ENCODE data around the gene CNN3. TPM values are rescaled to one million over a fixed set of nuclear protein-coding genes. Genes with fewer than 3 reads are reported as not detected.

CNN3 gene
- total and polyA plus RNA-seq, 2 donors (not counting 1 experiment from before 2014, with no cell fraction given): 2.3 to 17.2 TPM

GRCh38 chr1:94947437-94947836 lies 20.5 kb upstream of the CNN3 start:
- H3K4me1 ChIP-seq (ENCODE audit: control insufficient read depth in 2 of 2, insufficient read depth in 2 of 2, low read length in 2 of 2): no peaks in the 10 kb centered on the region
- no peaks in the 10 kb centered on the region for H3K9me3 ChIP-seq (ENCODE audit: control extremely low read depth in 1 of 3, control insufficient read depth in 2 of 3, insufficient read depth in 1 of 3, low read length in 2 of 3)
- Mint-ChIP-seq H3K4me3 (no peak overlapping the region), H3K27ac (no peak overlapping the region), H3K9me3 (ENCODE audit: insufficient read depth) (no peaks in the 10 kb centered on the region), H3K4me1 (no peaks in the 10 kb centered on the region), H3K27me3 (peaks cover 11% of the 10 kb centered on the region)
- H3K27me3 ChIP-seq (replicated peaks in 1 of 4; ENCODE audit: control extremely low read depth in 1 of 4, control insufficient read depth in 3 of 4, insufficient read depth in 4 of 4, low read length in 3 of 4): peaks cover 0 to 3% (median 0%) of the 10 kb centered on the region in 4 experiments
- no peak overlapping the region for H3K27ac ChIP-seq (ENCODE audit: low read length in 2 of 2)
- ATAC-seq (ENCODE audit: low read depth): no peak
- H3K79me2 ChIP-seq (ENCODE audit: control insufficient read depth, insufficient read depth, low read length): no peaks in the 10 kb centered on the region
- no peak overlapping the region for H3K9ac ChIP-seq (ENCODE audit: low read length)
- TF ChIP-seq EZH2 (IDR thresholded peaks at IDR 0.05; ENCODE audit: borderline replicate concordance, insufficient read depth, low read depth, low read length, poor library complexity, severe bottlenecking): no peak
- TF ChIP-seq, protein P1, sequence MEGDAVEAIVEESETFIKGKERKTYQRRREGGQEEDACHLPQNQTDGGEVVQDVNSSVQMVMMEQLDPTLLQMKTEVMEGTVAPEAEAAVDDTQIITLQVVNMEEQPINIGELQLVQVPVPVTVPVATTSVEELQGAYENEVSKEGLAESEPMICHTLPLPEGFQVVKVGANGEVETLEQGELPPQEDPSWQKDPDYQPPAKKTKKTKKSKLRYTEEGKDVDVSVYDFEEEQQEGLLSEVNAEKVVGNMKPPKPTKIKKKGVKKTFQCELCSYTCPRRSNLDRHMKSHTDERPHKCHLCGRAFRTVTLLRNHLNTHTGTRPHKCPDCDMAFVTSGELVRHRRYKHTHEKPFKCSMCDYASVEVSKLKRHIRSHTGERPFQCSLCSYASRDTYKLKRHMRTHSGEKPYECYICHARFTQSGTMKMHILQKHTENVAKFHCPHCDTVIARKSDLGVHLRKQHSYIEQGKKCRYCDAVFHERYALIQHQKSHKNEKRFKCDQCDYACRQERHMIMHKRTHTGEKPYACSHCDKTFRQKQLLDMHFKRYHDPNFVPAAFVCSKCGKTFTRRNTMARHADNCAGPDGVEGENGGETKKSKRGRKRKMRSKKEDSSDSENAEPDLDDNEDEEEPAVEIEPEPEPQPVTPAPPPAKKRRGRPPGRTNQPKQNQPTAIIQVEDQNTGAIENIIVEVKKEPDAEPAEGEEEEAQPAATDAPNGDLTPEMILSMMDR (IDR thresholded peaks at IDR 0.05): no peak
- H3K4me2 ChIP-seq (replicated peaks; ENCODE audit: low read depth, low read length, poor library complexity, severe bottlenecking): no peak overlapping the region
- no peaks in the 10 kb centered on the region for H3K36me3 ChIP-seq (replicated peaks in 1 of 2; ENCODE audit: control extremely low read depth in 1 of 2, control insufficient read depth in 1 of 2, extremely low read depth in 1 of 2, insufficient read depth in 2 of 2, low read length in 1 of 2)
- intact Hi-C loops (cut with micrococcal nuclease): no loop called here
- WGBS (ENCODE audit: insufficient coverage): no CpG with 5 or more reads among the region's 1 CpG
- ChIA-PET CTCF (interaction anchor here (0.7 to 1.2 kb wide), 3 partner anchors 8 to 166 kb away, joined by 3 to 4 read pairs (median 3); no protein-coding TSS in a partner anchor), POLR2A (no interaction called here)
- DNase-seq: no peak
- no peak overlapping the region for H2AFZ ChIP-seq (ENCODE audit: insufficient read depth, low read depth, low read length, poor library complexity, severe bottlenecking)
- H3K4me3 ChIP-seq (ENCODE audit: control extremely low read depth in 1 of 5, extremely low read depth in 1 of 5, insufficient read depth in 1 of 5, low read depth in 2 of 5, low read length in 4 of 5): no peak overlapping the region
- H4K20me1 ChIP-seq (ENCODE audit: control insufficient read depth, insufficient read depth, low read length, poor library complexity, severe bottlenecking): no peaks in the 10 kb centered on the region

DNA sequence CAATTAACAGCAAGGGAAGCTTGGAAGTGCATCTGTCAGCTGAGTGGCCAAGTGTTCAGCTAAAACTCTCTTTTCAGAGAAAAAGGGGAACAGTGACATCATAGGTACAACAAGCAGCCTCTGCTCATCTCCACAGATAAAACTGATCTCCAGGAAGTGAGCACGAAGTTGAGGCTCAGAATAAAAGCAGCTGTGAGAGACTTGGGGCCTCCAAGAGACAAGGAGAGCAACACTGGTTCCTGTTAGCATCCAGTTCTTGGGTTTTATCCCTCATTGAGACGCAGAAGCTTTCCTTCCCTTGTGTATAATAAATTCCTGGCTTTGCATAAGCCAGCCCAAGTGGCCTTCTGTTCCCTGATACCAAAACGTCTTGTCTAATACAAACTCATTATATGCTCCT lies 20.0 kb upstream of the CNN3 start:
- H3K4me1 Mint-ChIP-seq: no peaks in the 10 kb centered on the region
- no peaks in the 10 kb centered on the region for H3K9me3 Mint-ChIP-seq (ENCODE audit: insufficient read depth)
- no peak overlapping the region for H3K27ac Mint-ChIP-seq
- no peak for TF ChIP-seq EZH2 (IDR thresholded peaks at IDR 0.05; ENCODE audit: borderline replicate concordance, insufficient read depth, low read depth, low read length, poor library complexity, severe bottlenecking)
- TF ChIP-seq, protein P1 (IDR thresholded peaks at IDR 0.05): no peak
- H4K20me1 ChIP-seq (ENCODE audit: control insufficient read depth, insufficient read depth, low read length, poor library complexity, severe bottlenecking): no peaks in the 10 kb centered on the region
- H3K27ac ChIP-seq (ENCODE audit: low read length in 2 of 2): no peak overlapping the region
- H3K36me3 ChIP-seq (replicated peaks in 1 of 2; ENCODE audit: control extremely low read depth in 1 of 2, control insufficient read depth in 1 of 2, extremely low read depth in 1 of 2, insufficient read depth in 2 of 2, low read length in 1 of 2): no peaks in the 10 kb centered on the region
- 14% methylated on average over 1 of the region's 3 CpGs for WGBS (ENCODE audit: insufficient coverage)
- H3K79me2 ChIP-seq (ENCODE audit: control insufficient read depth, insufficient read depth, low read length): no peaks in the 10 kb centered on the region
- H3K4me1 ChIP-seq (ENCODE audit: control insufficient read depth in 2 of 2, insufficient read depth in 2 of 2, low read length in 2 of 2): no peaks in the 10 kb centered on the region
- ATAC-seq (ENCODE audit: low read depth) (no peak), DNase-seq (no peak)
- H3K4me3 ChIP-seq (ENCODE audit: control extremely low read depth in 1 of 5, extremely low read depth in 1 of 5, insufficient read depth in 1 of 5, low read depth in 2 of 5, low read length in 4 of 5): no peak overlapping the region
- H3K27me3 ChIP-seq (replicated peaks in 1 of 4; ENCODE audit: control extremely low read depth in 1 of 4, control insufficient read depth in 3 of 4, insufficient read depth in 4 of 4, low read length in 3 of 4): peaks cover 0 to 3% (median 0%) of the 10 kb centered on the region in 4 experiments
- CTCF ChIA-PET: interaction anchor here (1.1 kb wide), 1 partner anchor 92 kb away, joined by 3 read pairs; no protein-coding TSS in a partner anchor
- no peak overlapping the region for H3K4me3 Mint-ChIP-seq
- no peaks in the 10 kb centered on the region for H3K9me3 ChIP-seq (ENCODE audit: control extremely low read depth in 1 of 3, control insufficient read depth in 2 of 3, insufficient read depth in 1 of 3, low read length in 2 of 3)
- no peak overlapping the region for H3K9ac ChIP-seq (ENCODE audit: low read length)
- H2AFZ ChIP-seq (ENCODE audit: insufficient read depth, low read depth, low read length, poor library complexity, severe bottlenecking): no peak overlapping the region
- POLR2A ChIA-PET: no interaction called here
- H3K27me3 Mint-ChIP-seq: peaks cover 11% of the 10 kb centered on the region
- intact Hi-C loops (cut with micrococcal nuclease): no loop called here
- no peak overlapping the region for H3K4me2 ChIP-seq (replicated peaks; ENCODE audit: low read depth, low read length, poor library complexity, severe bottlenecking)

Measured in B cell (primary cell).